T-helper 2 cell treated with Interferon-gamma antibody and Interleukin-4, amounts not matched to agents 5 μg/mL and 100 μg/mL, for 36 hours (primary cell): Measurements from ENCODE around the gene SLC23A2.
"Not testable (repeated sequence)": the region's sequence is repeated elsewhere in the genome, so short reads cannot be mapped to it uniquely, and the experiment has no call there.

Source experiments
- DNase-seq: peaks from one replicate; pipeline ENCODE4 v3.0.0; 2021; ENCODE audit warnings: low spot score
- H3K27ac Mint-ChIP-seq: one replicate; pipeline ENCODE4 v1.8.0; 2021; ENCODE audit warnings: mild to moderate bottlenecking, mixed read lengths
- H3K27me3 Mint-ChIP-seq: one replicate; pipeline ENCODE4 v1.8.0; 2021; ENCODE audit warnings: low read depth, mixed read lengths
- H3K36me3 Mint-ChIP-seq: one replicate; pipeline ENCODE4 v1.8.0; 2021; ENCODE audit warnings: low read depth, mixed read lengths
- H3K4me1 Mint-ChIP-seq: one replicate; pipeline ENCODE4 v1.8.0; 2021; ENCODE audit warnings: low read depth, mixed read lengths
- H3K4me3 Mint-ChIP-seq: one replicate; pipeline ENCODE4 v1.8.0; 2022; ENCODE audit warnings: mild to moderate bottlenecking, moderate library complexity, mixed read lengths
- H3K9me3 Mint-ChIP-seq: one replicate; pipeline ENCODE4 v1.8.0; 2021; ENCODE audit warnings: mixed read lengths

The SLC23A2 gene

GRCh38 chr20:4887586-4887985 lies 113.7 kb downstream of the SLC23A2 start:
- DNase-seq: no peak
- Mint-ChIP-seq H3K27me3 (no peaks in the 10 kb centered on the region), H3K4me3 (no peak overlapping the region), H3K9me3 (no peaks in the 10 kb centered on the region), H3K27ac (no peak overlapping the region), H3K4me1 (peaks cover 7% of the 10 kb centered on the region), H3K36me3 (peaks cover 16% of the 10 kb centered on the region)

GRCh38 chr20:4886771-4887527 lies 114.4 kb downstream of the SLC23A2 start:
- H3K4me1 Mint-ChIP-seq: peaks cover 7% of the 10 kb centered on the region
- DNase-seq: no peak
- no peak overlapping the region for H3K4me3 Mint-ChIP-seq
- no peak overlapping the region for H3K27ac Mint-ChIP-seq
- H3K36me3 Mint-ChIP-seq: peaks cover 17% of the 10 kb centered on the region
- no peaks in the 10 kb centered on the region for H3K27me3 Mint-ChIP-seq
- H3K9me3 Mint-ChIP-seq: no peaks in the 10 kb centered on the region

- Mint-ChIP-seq H3K27ac (no peak overlapping the region), H3K27me3 (no peaks in the 10 kb centered on the region), H3K36me3 (peaks cover 20% of the 10 kb centered on the region), H3K4me3 (no peak overlapping the region), H3K4me1 (peaks cover 5% of the 10 kb centered on the region), H3K9me3 (no peaks in the 10 kb centered on the region)
- no peak for DNase-seq
These were observed 115.4 kb downstream of the SLC23A2 start for GRCh38 chr20:4885877-4886276.

- H3K4me1 Mint-ChIP-seq: peaks cover 5% of the 10 kb centered on the region
- peaks cover 25% of the 10 kb centered on the region for H3K36me3 Mint-ChIP-seq
- H3K4me3 Mint-ChIP-seq: no peak overlapping the region
- no peaks in the 10 kb centered on the region for H3K9me3 Mint-ChIP-seq
- no peak overlapping the region for H3K27ac Mint-ChIP-seq
- no peaks in the 10 kb centered on the region for H3K27me3 Mint-ChIP-seq
- no peak for DNase-seq
These were observed 117.8 kb downstream of the SLC23A2 start for GRCh38 chr20:4883546-4883945.

- H3K36me3 Mint-ChIP-seq: peaks cover 25% of the 10 kb centered on the region
- H3K27me3 Mint-ChIP-seq: no peaks in the 10 kb centered on the region
- H3K4me3 Mint-ChIP-seq: no peak overlapping the region
- no peak for DNase-seq
- H3K4me1 Mint-ChIP-seq: peaks cover 5% of the 10 kb centered on the region
- H3K27ac Mint-ChIP-seq: no peak overlapping the region
- H3K9me3 Mint-ChIP-seq: no peaks in the 10 kb centered on the region
These were observed 118.3 kb downstream of the SLC23A2 start for GRCh38 chr20:4883051-4883450.

GRCh38 chr20:4881006-4881730 lies 120.1 kb downstream of the SLC23A2 start:
- Mint-ChIP-seq H3K4me3 (no peak overlapping the region), H3K4me1 (peaks cover 5% of the 10 kb centered on the region), H3K9me3 (no peaks in the 10 kb centered on the region), H3K27me3 (no peaks in the 10 kb centered on the region), H3K36me3 (peaks cover 25% of the 10 kb centered on the region), H3K27ac (no peak overlapping the region)
- no peak for DNase-seq

- no peaks in the 10 kb centered on the region for H3K27me3 Mint-ChIP-seq
- H3K27ac Mint-ChIP-seq: no peak overlapping the region
- peaks cover 5% of the 10 kb centered on the region for H3K4me1 Mint-ChIP-seq
- no peak for DNase-seq
- no peak overlapping the region for H3K4me3 Mint-ChIP-seq
- H3K9me3 Mint-ChIP-seq: no peaks in the 10 kb centered on the region
- H3K36me3 Mint-ChIP-seq: peaks cover 25% of the 10 kb centered on the region
These were observed 121.3 kb downstream of the SLC23A2 start for GRCh38 chr20:4880051-4880450.

GRCh38 chr20:4878099-4878498 lies 123.2 kb downstream of the SLC23A2 start:
- not testable (repeated sequence) for H3K4me3 Mint-ChIP-seq, H3K27ac Mint-ChIP-seq, H3K9me3 Mint-ChIP-seq, H3K4me1 Mint-ChIP-seq, H3K27me3 Mint-ChIP-seq, DNase-seq
- peaks cover 25% of the 10 kb centered on the region for H3K36me3 Mint-ChIP-seq

- DNase-seq: no peak
- Mint-ChIP-seq H3K4me3 (no peak overlapping the region), H3K9me3 (no peaks in the 10 kb centered on the region), H3K27ac (no peak overlapping the region), H3K36me3 (peaks cover 24% of the 10 kb centered on the region), H3K4me1 (no peaks in the 10 kb centered on the region), H3K27me3 (no peaks in the 10 kb centered on the region)
These were observed 124.6 kb downstream of the SLC23A2 start for GRCh38 chr20:4876731-4877130.

- H3K27ac Mint-ChIP-seq: no peak overlapping the region
These were observed 125.0 kb downstream of the SLC23A2 start for GRCh38 chr20:4876301-4876700.

GRCh38 chr20:4875578-4876067 lies 125.7 kb downstream of the SLC23A2 start:
- DNase-seq: no peak
- H3K27ac Mint-ChIP-seq: no peak overlapping the region
- H3K9me3 Mint-ChIP-seq: no peaks in the 10 kb centered on the region
- H3K4me3 Mint-ChIP-seq: no peak overlapping the region
- no peaks in the 10 kb centered on the region for H3K4me1 Mint-ChIP-seq
- H3K27me3 Mint-ChIP-seq: no peaks in the 10 kb centered on the region
- peaks cover 20% of the 10 kb centered on the region for H3K36me3 Mint-ChIP-seq

More at GRCh38 chr20:4876301-4876700, 125.0 kb downstream of the SLC23A2 start:
- Mint-ChIP-seq H3K4me1 (no peaks in the 10 kb centered on the region), H3K27me3 (no peaks in the 10 kb centered on the region), H3K4me3 (no peak overlapping the region), H3K9me3 (no peaks in the 10 kb centered on the region), H3K36me3 (peaks cover 24% of the 10 kb centered on the region)
- no peak for DNase-seq

- H3K27ac Mint-ChIP-seq: no peak overlapping the region
- H3K36me3 Mint-ChIP-seq: peaks cover 19% of the 10 kb centered on the region
- no peak overlapping the region for H3K4me3 Mint-ChIP-seq
- no peaks in the 10 kb centered on the region for H3K27me3 Mint-ChIP-seq
- H3K4me1 Mint-ChIP-seq: peaks cover 7% of the 10 kb centered on the region
- DNase-seq: no peak
- H3K9me3 Mint-ChIP-seq: no peaks in the 10 kb centered on the region
These were observed 127.9 kb downstream of the SLC23A2 start for GRCh38 chr20:4873396-4873795.

GRCh38 chr20:4871486-4871885 lies 129.8 kb downstream of the SLC23A2 start:
- Mint-ChIP-seq H3K9me3 (no peaks in the 10 kb centered on the region), H3K36me3 (peaks cover 26% of the 10 kb centered on the region), H3K4me3 (no peak overlapping the region), H3K27me3 (no peaks in the 10 kb centered on the region), H3K4me1 (peaks cover 11% of the 10 kb centered on the region), H3K27ac (no peak overlapping the region)
- DNase-seq: no peak

GRCh38 chr20:4870906-4871305 lies 130.4 kb downstream of the SLC23A2 start:
- Mint-ChIP-seq H3K9me3 (no peaks in the 10 kb centered on the region), H3K27me3 (no peaks in the 10 kb centered on the region), H3K4me3 (no peak overlapping the region), H3K27ac (no peak overlapping the region), H3K4me1 (peaks cover 11% of the 10 kb centered on the region), H3K36me3 (peaks cover 26% of the 10 kb centered on the region)
- DNase-seq: no peak
